Neural cell (in vitro differentiated cells): Measurements from ENCODE around the gene AK3.
"Not testable (repeated sequence)": the region's sequence is repeated elsewhere in the genome, so short reads cannot be mapped to it uniquely, and the experiment has no call there.

Experiments used
- CTCF ChIP-seq: fragments of 450-650 bp; IDR thresholded peaks from 2 replicates; pipeline ENCODE4 v1.5.1; 2014; ENCODE audit warnings: antibody characterized with exemption, mild to moderate bottlenecking, moderate library complexity; ENCODE audit not compliant: poor library complexity, severe bottlenecking
- EP300 ChIP-seq: fragments of 450-650 bp; conservative IDR thresholded peaks from 2 replicates; pipeline ENCODE4 v1.6.1; 2014; ENCODE audit warnings: antibody characterized with exemption, mild to moderate bottlenecking, moderate library complexity; ENCODE audit not compliant: poor library complexity, severe bottlenecking
- EZH2 ChIP-seq: fragments of 200-600, 300-800 bp; shearing (Covaris generic), sonication (generic); IDR thresholded peaks from 2 replicates; pipeline ENCODE4 v1.6.1; 2014; ENCODE audit warnings: antibody characterized with exemption, low read length, borderline replicate concordance, mild to moderate bottlenecking; ENCODE audit not compliant: insufficient read depth, poor library complexity, severe bottlenecking
- POLR2AphosphoS5 ChIP-seq: IDR thresholded peaks from 2 replicates; pipeline ENCODE4 v1.6.1; 2012
- RAD21 ChIP-seq: fragments of 450-650 bp; conservative IDR thresholded peaks from 2 replicates; pipeline ENCODE4 v1.6.1; 2014; ENCODE audit warnings: antibody characterized with exemption, mild to moderate bottlenecking, moderate library complexity
- REST ChIP-seq: IDR thresholded peaks from 2 replicates; pipeline ENCODE4 v1.6.1; 2012; ENCODE audit warnings: borderline replicate concordance

- TF ChIP-seq CTCF, EP300, RAD21, EZH2, REST, POLR2AphosphoS5: not testable (repeated sequence)
Observed at GRCh38 chr9:4783191-4783590, 42.2 kb upstream of the AK3 start.
